ENCODE results near the gene CCDC124.

CCDC124 gene

DNA sequence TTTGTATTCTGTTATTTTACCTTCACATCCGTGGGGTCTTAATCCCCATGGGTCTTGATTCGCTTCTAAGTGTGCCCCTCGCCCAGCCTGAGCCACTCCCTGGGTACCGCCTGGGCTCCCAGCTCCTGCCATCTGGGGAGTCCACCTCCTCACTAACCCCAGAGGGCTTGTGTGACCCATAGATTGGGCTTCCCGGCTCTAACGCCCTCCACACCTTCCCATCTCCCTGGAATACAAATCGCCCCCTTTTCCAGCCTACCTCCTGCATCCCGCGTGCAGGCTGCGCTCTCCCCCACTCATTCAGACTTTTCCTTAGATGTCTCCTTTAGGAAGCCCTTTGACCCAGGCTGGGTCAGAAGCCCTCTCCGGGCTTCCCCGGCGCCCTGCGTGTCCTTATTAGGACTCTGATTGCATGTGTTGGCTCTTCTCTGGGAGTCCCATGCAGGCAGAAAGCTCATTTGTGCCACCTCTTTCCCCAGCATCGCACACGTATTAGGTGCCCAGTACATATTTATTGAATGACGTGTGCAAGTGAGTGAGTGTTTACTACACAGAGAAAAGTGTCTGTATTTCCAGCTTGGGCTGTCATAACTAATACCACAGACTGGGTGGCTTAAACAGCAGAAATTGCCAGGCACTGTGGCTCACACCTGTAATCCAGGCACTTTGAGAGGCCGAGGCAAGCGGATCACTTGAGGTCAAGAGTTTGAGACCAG lies 757 bp downstream of the CCDC124 start:
- DNase-seq (ENCODE audit: low read depth in 2 of 2, low spot score in 1 of 2): no peak

GRCh38 chr19:17936379-17936778 lies 3.6 kb downstream of the CCDC124 start:
- no peak for DNase-seq (ENCODE audit: low read depth in 2 of 2, low spot score in 1 of 2)

DNA sequence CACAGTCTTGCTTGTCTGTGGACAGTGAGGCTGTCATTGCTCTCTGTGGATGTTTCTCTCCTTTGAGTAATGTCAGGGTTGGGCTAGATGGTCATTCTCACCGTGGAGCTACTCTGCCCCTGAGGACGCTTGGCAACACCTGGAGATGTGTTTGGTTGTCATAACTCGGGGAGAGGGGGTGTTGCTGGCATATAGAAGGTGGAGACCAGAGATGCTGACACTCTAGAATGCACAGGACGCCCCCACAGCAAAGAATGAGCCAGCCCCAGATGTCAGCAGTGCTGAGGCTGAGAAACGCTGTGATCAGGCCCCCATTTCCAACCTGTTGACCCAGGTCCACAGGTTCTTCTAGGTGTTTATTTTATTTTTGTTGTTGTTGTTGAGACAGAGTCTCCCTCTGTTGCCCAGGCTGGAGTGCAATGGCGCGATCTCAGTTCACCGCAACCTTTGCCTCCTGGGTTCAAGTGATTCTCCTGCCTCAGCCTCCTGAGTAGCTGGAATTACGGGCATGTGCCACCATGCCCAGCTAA lies 4.6 kb downstream of the CCDC124 start:
- no peak for DNase-seq (ENCODE audit: low read depth in 2 of 2, low spot score in 1 of 2)

DNA sequence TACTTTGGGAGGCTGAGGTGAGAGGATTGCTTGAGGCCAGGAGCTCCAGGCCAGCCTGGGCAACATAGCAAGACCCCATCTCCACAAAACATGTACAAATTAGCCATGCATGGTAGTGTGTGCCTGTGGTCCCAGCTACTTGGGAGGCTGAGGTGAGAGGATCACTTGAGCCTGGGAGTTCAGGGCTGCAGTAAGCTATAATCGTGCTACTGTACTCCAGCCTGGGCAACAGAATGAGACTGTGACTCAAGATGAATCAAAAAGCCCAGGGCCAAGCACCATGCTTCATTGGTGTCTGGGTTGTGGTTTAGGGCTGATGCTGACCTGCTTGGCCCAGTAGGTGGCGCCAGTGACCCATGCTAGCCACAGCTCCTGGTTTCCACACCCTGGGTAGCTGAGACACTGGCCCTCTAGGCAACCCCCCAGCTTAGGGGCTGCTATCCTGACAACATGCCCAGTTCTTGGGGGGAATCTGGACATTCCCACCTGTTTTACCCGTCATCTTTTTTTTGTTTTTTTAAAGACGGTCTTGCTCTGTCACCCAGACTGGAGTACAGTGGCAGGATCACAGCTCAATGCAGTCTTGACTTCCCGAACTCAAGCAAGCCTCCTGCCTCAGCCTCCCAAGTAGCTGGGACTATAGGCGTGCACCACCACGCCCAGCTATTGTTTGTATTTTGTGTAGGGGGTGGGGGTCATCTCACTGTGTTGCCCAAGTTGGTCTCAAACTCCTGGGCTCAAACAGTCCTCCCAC lies 5.5 kb downstream of the CCDC124 start:
- DNase-seq (ENCODE audit: low read depth in 2 of 2, low spot score in 1 of 2): peak; percentile 62 to 73

DNA sequence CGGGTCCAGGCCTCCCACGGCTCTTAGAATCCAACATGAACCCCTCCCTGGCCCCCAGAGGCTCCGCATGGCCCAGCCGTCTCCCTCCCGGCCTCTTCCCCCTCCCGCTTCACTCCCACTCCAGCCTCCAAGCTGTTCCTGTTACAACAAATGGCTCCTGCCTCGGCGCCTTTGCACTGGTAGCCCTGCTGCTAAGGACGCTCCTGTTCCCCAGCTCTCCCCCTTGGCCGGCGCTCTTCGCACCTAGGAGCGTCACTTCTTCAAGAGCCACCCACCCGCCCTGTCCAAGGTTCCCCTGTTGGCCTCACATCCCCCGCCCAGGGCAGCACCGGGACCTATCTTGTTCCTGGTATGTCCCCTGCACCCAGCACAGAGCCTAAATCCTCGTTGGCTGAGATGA lies 9.4 kb downstream of the CCDC124 start:
- no peak for DNase-seq (ENCODE audit: low read depth in 2 of 2, low spot score in 1 of 2)

GRCh38 chr19:17942582-17943273 lies 9.9 kb downstream of the CCDC124 start:
- DNase-seq (ENCODE audit: low read depth in 2 of 2, low spot score in 1 of 2): no peak

DNA sequence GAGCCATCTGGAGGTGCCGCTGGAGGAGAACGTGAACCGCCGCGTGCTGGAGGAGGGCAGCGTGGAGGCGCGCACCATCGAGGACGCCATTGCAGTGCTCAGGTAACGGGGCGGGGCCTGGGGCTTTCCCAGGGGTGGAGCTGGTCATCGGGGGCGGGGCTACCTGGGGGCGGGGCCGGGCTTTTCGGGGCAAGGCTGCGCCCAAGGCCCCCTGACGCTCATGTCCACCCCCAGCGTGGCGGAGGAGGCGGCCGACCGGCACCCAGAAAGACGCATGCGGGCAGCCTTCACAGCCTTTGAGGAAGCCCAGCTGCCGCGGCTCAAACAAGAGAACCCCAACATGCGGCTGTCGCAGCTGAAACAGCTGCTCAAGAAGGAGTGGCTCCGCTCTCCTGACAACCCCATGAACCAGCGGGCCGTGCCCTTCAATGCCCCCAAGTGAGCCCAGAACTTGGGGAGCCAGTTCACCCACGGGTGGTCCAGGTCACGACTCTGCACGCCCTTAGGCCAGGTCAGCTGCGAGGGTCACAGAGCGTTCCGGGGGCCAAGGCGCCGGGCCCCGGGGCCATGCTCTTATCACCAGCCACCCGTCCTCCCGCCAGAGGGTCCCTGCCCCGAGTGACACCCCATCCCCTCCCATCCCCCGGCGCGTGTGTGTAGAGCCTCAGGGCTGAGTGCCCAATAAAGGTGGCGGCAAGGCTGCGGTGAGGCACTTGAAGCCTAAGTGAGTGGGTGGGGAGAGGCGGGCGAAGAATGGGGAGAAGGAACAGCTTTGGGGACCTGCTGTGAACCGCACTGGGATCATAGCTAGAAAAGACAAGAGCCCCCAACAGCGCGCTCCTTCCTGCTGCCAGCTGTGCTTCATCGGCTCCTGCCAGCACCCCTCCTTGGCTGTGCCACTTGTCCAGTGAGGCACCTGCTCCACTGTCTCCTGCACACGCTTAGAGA lies 10.7 kb downstream of the CCDC124 start:
- DNase-seq (ENCODE audit: low read depth in 2 of 2, low spot score in 1 of 2): no peak

DNA sequence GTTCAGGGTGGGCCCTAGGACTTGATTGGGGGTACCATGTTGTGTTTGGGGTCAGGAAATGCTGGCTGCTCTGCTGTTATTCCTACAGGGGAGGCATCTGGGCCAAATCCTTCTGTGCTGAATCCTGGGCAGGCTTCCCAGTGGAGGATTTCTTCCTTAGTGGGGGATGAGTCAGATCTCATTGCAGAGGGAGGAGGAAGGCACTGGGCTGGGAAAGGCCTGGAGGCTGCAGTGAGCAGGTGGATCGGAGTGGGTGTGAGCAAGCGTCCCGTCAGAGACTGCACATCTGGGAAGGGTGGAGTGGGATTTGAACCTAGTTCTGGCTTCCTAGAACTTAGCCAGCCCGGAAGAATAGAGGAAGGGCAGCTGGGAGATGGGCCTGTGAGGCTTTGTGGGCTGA lies 11.5 kb downstream of the CCDC124 start:
- DNase-seq (ENCODE audit: low read depth in 2 of 2, low spot score in 1 of 2): no peak

- no peak for DNase-seq (ENCODE audit: low read depth in 2 of 2, low spot score in 1 of 2)
These were observed 14.4 kb downstream of the CCDC124 start for GRCh38 chr19:17946965-17947784.

- peak; percentile 84 to 92 for DNase-seq (ENCODE audit: low read depth in 2 of 2, low spot score in 1 of 2)
These were observed 15.1 kb downstream of the CCDC124 start for GRCh38 chr19:17947815-17948513.

- peak in 1 of 2 donors; percentile 25 for DNase-seq (ENCODE audit: low read depth in 2 of 2, low spot score in 1 of 2)
These were observed 15.7 kb downstream of the CCDC124 start for GRCh38 chr19:17948514-17948900.

GRCh38 chr19:17948931-17949930 lies 16.4 kb downstream of the CCDC124 start:
- DNase-seq (ENCODE audit: low read depth in 2 of 2, low spot score in 1 of 2): no peak

DNA sequence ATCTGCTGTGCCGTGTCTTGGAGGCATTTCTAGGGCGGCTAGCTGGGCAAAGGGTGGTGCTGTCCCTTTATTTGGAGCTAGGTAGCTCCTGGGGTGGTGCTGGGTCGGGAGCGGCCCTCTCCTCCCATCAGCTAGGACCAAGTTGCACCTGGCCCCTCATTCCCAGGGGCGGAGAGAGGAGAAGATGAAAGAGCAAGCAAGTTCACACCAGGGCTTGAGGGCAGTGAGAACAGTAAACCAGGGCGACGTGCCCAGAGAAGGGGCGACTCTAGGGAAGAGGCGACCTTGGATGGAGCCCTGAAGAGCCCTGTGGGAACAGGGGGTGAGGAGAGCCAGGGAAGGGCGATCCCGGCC lies 17.1 kb downstream of the CCDC124 start:
- no peak for DNase-seq (ENCODE audit: low read depth in 2 of 2, low spot score in 1 of 2)

DNA sequence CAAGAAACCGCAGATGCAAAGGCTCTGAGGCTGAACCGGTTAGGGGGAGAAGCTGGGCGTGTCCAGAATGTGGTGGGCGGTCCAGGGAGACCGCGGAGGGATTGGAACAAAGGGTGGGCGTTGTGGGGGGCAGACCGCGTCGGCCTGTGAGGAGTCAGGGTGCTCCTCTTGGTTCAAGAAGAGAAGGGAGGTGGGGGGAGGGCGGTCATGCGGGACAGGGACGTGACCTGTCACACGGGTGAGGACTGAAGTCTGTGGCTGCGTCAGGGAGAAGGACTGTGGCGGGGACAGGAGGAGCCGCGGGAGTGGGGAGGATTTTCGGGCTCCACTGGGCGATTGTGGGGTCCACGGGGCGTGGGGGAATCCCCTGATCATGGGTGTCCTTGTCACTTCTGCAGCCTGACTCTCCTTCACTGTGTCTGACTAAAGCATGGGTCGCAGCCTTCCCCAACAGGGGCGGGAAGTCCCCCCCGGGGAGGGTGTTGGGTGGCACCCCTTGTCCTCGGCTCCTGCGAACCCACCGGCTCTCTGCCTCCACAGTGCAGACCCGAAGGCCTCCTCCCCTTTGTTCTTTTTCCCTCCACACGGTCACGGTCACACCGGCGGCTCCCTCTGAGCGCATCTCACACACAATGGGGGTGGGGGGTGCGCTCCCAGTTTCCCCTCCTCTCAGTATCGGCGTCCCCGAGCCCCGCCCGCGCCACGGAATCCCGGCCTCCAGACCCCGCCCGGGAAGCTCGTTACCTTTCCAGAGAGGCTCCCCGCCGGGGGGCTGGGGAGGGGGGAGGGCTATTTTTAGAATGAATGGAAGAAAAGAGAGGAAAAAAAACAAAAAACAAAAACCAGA lies 17.7 kb downstream of the CCDC124 start:
- peak in 1 of 2 donors; percentile 30 for DNase-seq (ENCODE audit: low read depth in 2 of 2, low spot score in 1 of 2)

- DNase-seq (ENCODE audit: low read depth in 2 of 2, low spot score in 1 of 2): no peak
These were observed 18.6 kb downstream of the CCDC124 start for GRCh38 chr19:17951157-17951989.

Measured in stimulated activated CD8-positive, alpha-beta memory T cell treated with anti-CD3 and anti-CD28 coated beads, Interleukin-4, amount 100 ng/mL, for 4 hours (primary cell).